OCI-LY3 (cell line): ENCODE results near the gene DPYSL4.

Experiments used
- CTCF ChIP-seq: fragments of 200-600, 300-600 bp; sonication (generic); IDR thresholded peaks from 2 replicates; pipeline ENCODE4 v1.5.1; 2014; ENCODE audit warnings: antibody characterized with exemption, low read length, low read depth
- EZH2phosphoT487 ChIP-seq: fragments of 200-600 bp; shearing (Covaris generic); IDR thresholded peaks from 2 replicates; pipeline ENCODE4 v1.6.1; 2018; ENCODE audit warnings: antibody characterized with exemption, mixed run types, low read depth

DNA sequence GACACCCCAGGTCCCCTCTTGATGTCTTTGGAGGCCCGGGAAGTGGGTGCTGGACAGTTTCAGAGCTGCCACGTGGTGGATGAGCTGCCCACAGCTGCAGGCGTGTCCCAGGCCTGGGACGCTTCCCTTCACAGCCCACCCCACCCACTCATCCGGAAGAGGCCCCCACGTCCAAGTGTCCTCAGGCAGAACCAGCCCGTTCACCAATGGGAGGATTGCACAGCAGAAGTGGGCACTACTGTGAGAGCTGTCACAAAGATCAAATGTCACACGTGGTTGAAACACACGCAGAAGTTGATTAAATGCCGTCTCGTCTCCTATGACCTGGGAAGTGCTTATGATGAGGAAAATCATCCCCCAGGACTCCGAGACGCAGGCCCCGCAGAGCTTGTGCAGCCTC is 68.1 kb downstream of the DPYSL4 start:
- TF ChIP-seq CTCF (no peak), EZH2phosphoT487 (no peak)
